Activated T-helper 1 cell treated with anti-CD3 and anti-CD28 coated beads, Interleukin-12 subunit alpha, Interleukin-12 subunit beta, Interleukin-2, Interleukin-4 antibody, amounts not matched to agents 30 ng/mL and 10 ng/mL and 1 ng/mL, durations not matched to agents 14 hours and 24 hours and 36 hours (primary cell): ENCODE results near the gene SERPINB1. TPM values are rescaled to one million over a fixed set of nuclear protein-coding genes. Genes with fewer than 3 reads are reported as not detected.
"Not testable (repeated sequence)": the region's sequence is repeated elsewhere in the genome, so short reads cannot be mapped to it uniquely, and the experiment has no call there.

Experiments used
- DNase-seq: peaks from one replicate; pipeline ENCODE4 v3.0.0; 2021; ENCODE audit warnings: low spot score
- H3K27ac Mint-ChIP-seq: one replicate; pipeline ENCODE4 v1.8.0; 2021; ENCODE audit warnings: mild to moderate bottlenecking, mixed read lengths
- H3K27me3 Mint-ChIP-seq: one replicate; pipeline ENCODE4 v1.8.0; 2022; ENCODE audit warnings: mild to moderate bottlenecking, moderate library complexity, mixed read lengths; ENCODE audit not compliant: insufficient read depth
- H3K36me3 Mint-ChIP-seq: one replicate; pipeline ENCODE4 v1.8.0; 2021; ENCODE audit warnings: low read depth, mixed read lengths
- H3K4me1 Mint-ChIP-seq: one replicate; pipeline ENCODE4 v1.8.0; 2021; ENCODE audit warnings: low read depth, mixed read lengths
- H3K4me3 Mint-ChIP-seq: one replicate; pipeline ENCODE4 v1.8.0; 2021; ENCODE audit warnings: mild to moderate bottlenecking, moderate library complexity, mixed read lengths
- H3K9me3 Mint-ChIP-seq: one replicate; pipeline ENCODE4 v1.8.0; 2021; ENCODE audit warnings: mixed read lengths
- intact Hi-C: fragments of 100-400 bp; cut with micrococcal nuclease; formaldehyde crosslinking; loops from one replicate; pipeline ENCODE4 v1.15.1; 2024
- total RNA-seq: library from RNA; stranded (reverse); gene quantifications from 2 replicates; pipeline ENCODE4 v1.2.3, GENCODE V29; 2022

Gene SERPINB1
- total RNA-seq, 1 donor from 2014 or later: 80.1 TPM

DNA sequence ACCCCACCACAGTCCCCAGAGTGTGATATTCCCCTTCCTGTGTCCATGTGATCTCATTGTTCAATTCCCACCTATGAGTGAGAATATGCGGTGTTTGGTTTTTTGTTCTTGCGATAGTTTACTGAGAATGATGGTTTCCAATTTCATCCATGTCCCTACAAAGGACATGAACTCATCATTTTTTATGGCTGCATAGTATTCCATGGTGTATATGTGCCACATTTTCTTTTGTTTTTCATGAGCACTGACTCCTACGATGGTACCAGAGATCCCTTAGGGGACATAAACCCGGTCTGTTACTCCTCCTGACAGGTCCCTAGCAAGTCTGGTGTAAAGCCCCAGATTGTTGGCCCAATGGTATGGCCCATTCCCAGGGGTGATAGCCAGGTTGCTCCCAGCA lies 40.0 kb downstream of the SERPINB1 start:
- H3K27ac Mint-ChIP-seq, intact Hi-C loops, H3K27me3 Mint-ChIP-seq, H3K9me3 Mint-ChIP-seq, H3K36me3 Mint-ChIP-seq, DNase-seq, H3K4me3 Mint-ChIP-seq: not testable (repeated sequence)
- H3K4me1 Mint-ChIP-seq: peaks cover 40% of the 10 kb centered on the region

- Mint-ChIP-seq H3K27me3 (no peaks in the 10 kb centered on the region), H3K36me3 (no peaks in the 10 kb centered on the region), H3K27ac (peak overlapping the region; percentile 62), H3K4me1 (peaks cover 37% of the 10 kb centered on the region), H3K4me3 (no peak overlapping the region), H3K9me3 (no peaks in the 10 kb centered on the region)
- intact Hi-C loops: loop anchor here (1.0 kb wide), 1 partner anchor 9 kb away; no protein-coding TSS in a partner anchor
- DNase-seq: no peak
Measured at GRCh38 chr6:2800552-2801316, 40.9 kb downstream of the SERPINB1 start.

DNA sequence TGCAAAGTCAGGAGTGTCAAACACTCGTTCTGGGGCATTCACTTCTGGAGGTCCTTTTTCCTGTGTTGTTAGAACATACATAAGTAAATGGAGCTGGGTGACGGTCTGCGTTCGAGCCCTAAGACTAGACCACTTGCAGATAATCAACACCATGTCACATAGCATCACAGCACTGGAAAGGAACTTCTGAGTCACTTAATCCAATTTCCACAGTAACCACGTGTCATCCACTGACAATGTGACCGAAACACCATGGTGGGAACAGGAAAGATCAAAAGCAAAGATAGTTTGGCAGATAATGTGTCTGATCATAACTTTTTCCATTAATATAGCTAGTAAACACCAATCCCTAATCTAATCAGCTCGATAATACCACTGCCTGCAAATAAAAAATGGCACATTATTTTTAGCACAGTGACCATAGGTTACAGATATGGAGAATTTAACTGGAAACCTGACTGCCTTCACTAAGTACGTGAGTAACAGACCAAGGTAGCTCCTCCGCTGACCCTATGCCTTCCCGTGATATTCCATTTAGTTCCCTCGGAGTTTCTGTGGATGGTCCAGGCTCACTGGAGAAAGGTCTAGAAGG lies 41.6 kb downstream of the SERPINB1 start:
- intact Hi-C loops: loop anchor here (1.0 to 2.0 kb wide), 2 partner anchors 9 to 21 kb away; no protein-coding TSS in a partner anchor
- Mint-ChIP-seq H3K27me3 (no peaks in the 10 kb centered on the region), H3K36me3 (no peaks in the 10 kb centered on the region), H3K4me3 (no peak overlapping the region), H3K4me1 (peaks cover 44% of the 10 kb centered on the region), H3K9me3 (no peaks in the 10 kb centered on the region), H3K27ac (peak overlapping the region; percentile 62)
- no peak for DNase-seq

- H3K27me3 Mint-ChIP-seq: no peaks in the 10 kb centered on the region
- DNase-seq: no peak
- H3K36me3 Mint-ChIP-seq: no peaks in the 10 kb centered on the region
- H3K4me3 Mint-ChIP-seq: no peak overlapping the region
- H3K4me1 Mint-ChIP-seq: peaks cover 52% of the 10 kb centered on the region
- intact Hi-C loops: loop anchor here (2.0 kb wide), 1 partner anchor 22 kb away; no protein-coding TSS in a partner anchor
- H3K9me3 Mint-ChIP-seq: no peaks in the 10 kb centered on the region
- H3K27ac Mint-ChIP-seq: no peak overlapping the region
Measured at GRCh38 chr6:2798586-2799134, 43.0 kb downstream of the SERPINB1 start.

DNA sequence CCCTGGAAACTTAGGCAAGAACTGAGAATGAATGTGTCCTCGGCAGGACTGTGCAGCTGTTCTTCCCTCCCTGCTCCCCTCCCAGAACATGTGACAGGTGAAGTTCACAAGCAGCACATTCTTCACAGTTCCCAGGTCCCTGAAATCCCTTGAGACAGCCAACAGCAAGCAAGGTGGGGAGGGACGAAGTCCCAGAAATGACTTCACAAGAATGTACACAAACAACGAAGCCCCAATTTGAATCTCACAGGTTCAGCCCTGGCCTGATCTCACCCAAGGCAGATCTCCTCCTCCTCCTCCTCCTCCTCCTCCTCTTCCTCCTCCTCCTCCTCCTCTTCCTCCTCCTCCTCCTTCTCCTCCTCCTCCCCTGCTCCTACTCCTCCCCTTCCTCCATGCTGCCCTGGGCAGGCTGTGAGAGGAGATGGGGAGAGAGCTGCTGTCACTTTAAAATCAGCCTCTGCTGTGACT lies 44.1 kb downstream of the SERPINB1 start:
- no peak for DNase-seq
- H3K27me3 Mint-ChIP-seq: no peaks in the 10 kb centered on the region
- no peak overlapping the region for H3K4me3 Mint-ChIP-seq
- peaks cover 62% of the 10 kb centered on the region for H3K4me1 Mint-ChIP-seq
- intact Hi-C loops: loop anchor here (2.0 kb wide), 1 partner anchor 23 kb away; no protein-coding TSS in a partner anchor
- H3K27ac Mint-ChIP-seq: peak overlapping the region; percentile 75
- H3K36me3 Mint-ChIP-seq: no peaks in the 10 kb centered on the region
- no peaks in the 10 kb centered on the region for H3K9me3 Mint-ChIP-seq

- peak overlapping the region; percentile 40 for H3K27ac Mint-ChIP-seq
- no peak overlapping the region for H3K4me3 Mint-ChIP-seq
- H3K4me1 Mint-ChIP-seq: peaks cover 68% of the 10 kb centered on the region
Measured at GRCh38 chr6:2796861-2797260, 44.8 kb downstream of the SERPINB1 start.

GRCh38 chr6:2795956-2796355 lies 45.7 kb downstream of the SERPINB1 start:
- Mint-ChIP-seq H3K4me1 (peaks cover 74% of the 10 kb centered on the region), H3K9me3 (no peaks in the 10 kb centered on the region), H3K36me3 (peaks cover 2% of the 10 kb centered on the region), H3K4me3 (peak overlapping the region; percentile 6), H3K27ac (peak overlapping the region; percentile 67), H3K27me3 (no peaks in the 10 kb centered on the region)
- intact Hi-C loops: no loop called here
- no peak for DNase-seq

More at GRCh38 chr6:2796861-2797260, 44.8 kb downstream of the SERPINB1 start:
- intact Hi-C loops: no loop called here
- DNase-seq: no peak
- Mint-ChIP-seq H3K9me3 (no peaks in the 10 kb centered on the region), H3K27me3 (no peaks in the 10 kb centered on the region), H3K36me3 (no peaks in the 10 kb centered on the region)

- Mint-ChIP-seq H3K27ac (no peak overlapping the region), H3K4me3 (no peak overlapping the region), H3K27me3 (no peaks in the 10 kb centered on the region), H3K4me1 (peaks cover 70% of the 10 kb centered on the region), H3K9me3 (no peaks in the 10 kb centered on the region), H3K36me3 (peaks cover 2% of the 10 kb centered on the region)
- intact Hi-C loops: no loop called here
- DNase-seq: no peak
Measured at GRCh38 chr6:2795162-2795561, 46.5 kb downstream of the SERPINB1 start.

GRCh38 chr6:2794171-2794730 lies 47.4 kb downstream of the SERPINB1 start:
- no peaks in the 10 kb centered on the region for H3K9me3 Mint-ChIP-seq
- intact Hi-C loops: no loop called here
- peak overlapping the region; percentile 90 for H3K27ac Mint-ChIP-seq
- peaks cover 61% of the 10 kb centered on the region for H3K4me1 Mint-ChIP-seq
- H3K27me3 Mint-ChIP-seq: no peaks in the 10 kb centered on the region
- peak overlapping the region; percentile 11 for H3K4me3 Mint-ChIP-seq
- H3K36me3 Mint-ChIP-seq: peaks cover 2% of the 10 kb centered on the region
- no peak for DNase-seq

DNA sequence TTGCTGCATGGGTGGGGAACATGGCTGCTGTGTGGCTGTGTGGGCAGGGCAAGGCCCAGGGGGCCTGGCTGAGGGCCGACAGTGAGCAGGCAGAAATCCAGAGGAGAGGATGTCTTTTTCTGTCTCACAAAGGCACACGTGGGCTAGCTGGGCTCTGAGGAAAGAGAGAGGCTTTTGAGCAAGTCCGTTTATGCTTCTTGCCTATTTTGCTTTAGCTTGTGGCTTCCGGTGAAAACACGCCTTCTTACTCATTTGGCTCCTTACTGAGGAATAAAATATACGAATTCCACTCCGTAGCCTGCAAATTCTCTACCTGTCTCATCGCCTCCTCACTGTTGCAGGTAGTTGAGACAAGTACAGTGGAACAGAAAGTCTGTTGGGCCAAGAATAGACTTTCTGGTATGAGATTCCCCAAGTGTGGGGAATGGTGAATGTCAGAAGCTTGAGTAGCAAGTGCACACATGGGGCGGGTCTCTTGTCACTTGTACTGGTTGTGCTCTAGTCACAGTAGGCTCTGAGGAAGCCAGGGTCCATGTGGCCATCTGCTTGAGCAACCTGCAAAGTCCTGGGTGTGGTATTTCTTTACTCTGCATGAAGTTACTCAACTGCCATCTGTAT lies 48.0 kb downstream of the SERPINB1 start:
- peaks cover 2% of the 10 kb centered on the region for H3K36me3 Mint-ChIP-seq
- intact Hi-C loops: no loop called here
- no peaks in the 10 kb centered on the region for H3K9me3 Mint-ChIP-seq
- DNase-seq: peak; percentile 37
- H3K4me3 Mint-ChIP-seq: peak overlapping the region; percentile 41
- no peaks in the 10 kb centered on the region for H3K27me3 Mint-ChIP-seq
- H3K27ac Mint-ChIP-seq: peak overlapping the region; percentile 90
- H3K4me1 Mint-ChIP-seq: peaks cover 59% of the 10 kb centered on the region

DNA sequence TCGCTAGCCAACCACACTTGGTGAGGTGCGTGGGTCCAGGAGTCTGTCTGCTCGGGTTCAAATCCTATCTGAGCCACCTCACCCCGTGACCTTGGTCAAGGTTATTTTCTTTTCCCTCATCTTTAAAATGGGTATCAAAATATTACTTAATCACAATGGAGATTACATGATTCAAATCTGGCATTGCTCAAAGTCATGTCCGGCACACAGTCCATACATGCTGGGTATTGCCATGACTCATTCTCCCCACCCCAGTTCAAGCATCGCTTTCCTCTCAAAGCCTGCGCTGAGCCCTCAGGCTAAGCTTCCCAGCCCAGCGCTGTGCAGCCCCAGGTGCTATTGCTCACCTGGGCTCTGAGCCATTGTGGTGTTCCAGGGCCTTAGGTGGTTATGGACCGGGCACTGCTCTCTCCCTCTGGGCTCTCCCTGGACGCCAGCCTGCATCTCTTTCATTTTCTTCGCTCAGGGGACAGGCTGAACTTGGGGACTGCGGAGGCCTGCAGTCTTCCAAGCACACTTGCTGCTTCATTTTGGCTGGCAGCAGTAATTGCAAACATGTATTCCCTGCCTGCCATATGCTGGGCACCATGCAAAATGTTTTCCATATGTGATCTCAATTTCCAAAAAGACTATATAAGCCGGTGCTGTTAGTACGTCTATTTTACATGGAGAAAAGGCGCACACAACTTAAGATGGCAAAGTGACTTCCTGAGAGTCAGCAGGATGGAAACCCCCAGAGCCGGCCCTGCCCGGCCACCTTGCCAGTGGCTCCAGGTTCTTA lies 49.1 kb downstream of the SERPINB1 start:
- intact Hi-C loops: no loop called here
- H3K4me1 Mint-ChIP-seq: peaks cover 48% of the 10 kb centered on the region

GRCh38 chr6:2791450-2791974 lies 50.2 kb downstream of the SERPINB1 start:
- Mint-ChIP-seq H3K4me3 (peak overlapping the region; percentile 21), H3K9me3 (no peaks in the 10 kb centered on the region), H3K36me3 (peaks cover 11% of the 10 kb centered on the region), H3K27me3 (no peaks in the 10 kb centered on the region), H3K27ac (peak overlapping the region; percentile 88), H3K4me1 (peaks cover 40% of the 10 kb centered on the region)
- DNase-seq: no peak
- intact Hi-C loops: loop anchor here (1.0 kb wide), 10 partner anchors 9 to 266 kb away; partner anchors contain the start of gene SERPINB1

More for the DNA sequence above, 49.1 kb downstream of the SERPINB1 start:
- Mint-ChIP-seq H3K27ac (peak overlapping the region; percentile 90), H3K4me3 (no peak overlapping the region), H3K9me3 (no peaks in the 10 kb centered on the region), H3K36me3 (peaks cover 6% of the 10 kb centered on the region), H3K27me3 (no peaks in the 10 kb centered on the region)
- DNase-seq: no peak
